Neural cell (in vitro differentiated cells): Measurements from ENCODE around the gene GPSM1.

Experiments used
- EP300 ChIP-seq: fragments of 450-650 bp; conservative IDR thresholded peaks from 2 replicates; pipeline ENCODE4 v1.6.1; 2014; ENCODE audit warnings: antibody characterized with exemption, mild to moderate bottlenecking, moderate library complexity; ENCODE audit not compliant: poor library complexity, severe bottlenecking
- EZH2 ChIP-seq: fragments of 200-600, 300-800 bp; shearing (Covaris generic), sonication (generic); IDR thresholded peaks from 2 replicates; pipeline ENCODE4 v1.6.1; 2014; ENCODE audit warnings: antibody characterized with exemption, low read length, borderline replicate concordance, mild to moderate bottlenecking; ENCODE audit not compliant: insufficient read depth, poor library complexity, severe bottlenecking
- POLR2AphosphoS5 ChIP-seq: IDR thresholded peaks from 2 replicates; pipeline ENCODE4 v1.6.1; 2012
- SMC3 ChIP-seq: fragments of 450-650 bp; conservative IDR thresholded peaks from 2 replicates; pipeline ENCODE4 v1.6.1; 2014; ENCODE audit warnings: antibody characterized with exemption, mild to moderate bottlenecking, moderate library complexity; ENCODE audit not compliant: poor library complexity
- TF ChIP-seq, protein P1 (sequence below): fragments of 450-650 bp; IDR thresholded peaks from 2 replicates; pipeline ENCODE4 v1.5.1; 2014; ENCODE audit warnings: antibody characterized with exemption, mild to moderate bottlenecking, moderate library complexity; ENCODE audit not compliant: poor library complexity, severe bottlenecking
- TF ChIP-seq, protein P2 (sequence below): IDR thresholded peaks from 2 replicates; pipeline ENCODE4 v1.6.1; 2012; ENCODE audit warnings: borderline replicate concordance

DNA sequence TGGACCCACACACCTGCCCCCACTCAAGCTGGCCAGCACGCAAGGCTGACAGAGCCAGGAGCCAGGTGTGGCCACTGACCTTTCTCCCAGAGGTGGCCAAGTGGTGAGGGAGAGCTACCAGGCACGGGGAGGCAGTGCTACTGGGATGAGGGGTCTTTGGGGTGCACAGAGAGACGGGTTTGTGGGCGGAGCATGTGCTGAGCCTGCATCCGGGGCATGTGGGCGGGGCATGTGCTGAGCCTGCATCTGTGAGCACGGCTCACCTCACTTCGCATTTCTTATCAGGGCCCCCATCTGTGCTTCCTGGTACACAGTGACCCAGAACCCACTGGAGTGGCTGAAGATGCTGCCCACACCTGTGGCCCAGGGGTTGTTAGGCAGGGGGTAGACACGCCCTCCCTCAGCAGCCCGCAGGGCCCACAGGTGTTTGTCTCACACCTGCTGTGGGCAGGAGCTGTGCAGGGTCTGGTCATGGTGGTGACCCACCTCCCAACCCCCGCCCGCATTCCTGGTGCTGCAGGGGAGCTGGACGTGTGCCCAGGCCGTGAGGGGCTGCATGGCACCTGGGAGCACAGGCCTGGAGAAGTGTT is 45.0 kb upstream of the GPSM1 start:
- TF ChIP-seq, protein P1, sequence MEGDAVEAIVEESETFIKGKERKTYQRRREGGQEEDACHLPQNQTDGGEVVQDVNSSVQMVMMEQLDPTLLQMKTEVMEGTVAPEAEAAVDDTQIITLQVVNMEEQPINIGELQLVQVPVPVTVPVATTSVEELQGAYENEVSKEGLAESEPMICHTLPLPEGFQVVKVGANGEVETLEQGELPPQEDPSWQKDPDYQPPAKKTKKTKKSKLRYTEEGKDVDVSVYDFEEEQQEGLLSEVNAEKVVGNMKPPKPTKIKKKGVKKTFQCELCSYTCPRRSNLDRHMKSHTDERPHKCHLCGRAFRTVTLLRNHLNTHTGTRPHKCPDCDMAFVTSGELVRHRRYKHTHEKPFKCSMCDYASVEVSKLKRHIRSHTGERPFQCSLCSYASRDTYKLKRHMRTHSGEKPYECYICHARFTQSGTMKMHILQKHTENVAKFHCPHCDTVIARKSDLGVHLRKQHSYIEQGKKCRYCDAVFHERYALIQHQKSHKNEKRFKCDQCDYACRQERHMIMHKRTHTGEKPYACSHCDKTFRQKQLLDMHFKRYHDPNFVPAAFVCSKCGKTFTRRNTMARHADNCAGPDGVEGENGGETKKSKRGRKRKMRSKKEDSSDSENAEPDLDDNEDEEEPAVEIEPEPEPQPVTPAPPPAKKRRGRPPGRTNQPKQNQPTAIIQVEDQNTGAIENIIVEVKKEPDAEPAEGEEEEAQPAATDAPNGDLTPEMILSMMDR = no peak
- TF ChIP-seq EZH2 = no peak
- no peak for TF ChIP-seq EP300
- no peak for TF ChIP-seq POLR2AphosphoS5
- TF ChIP-seq SMC3 = no peak
- TF ChIP-seq, protein P2, sequence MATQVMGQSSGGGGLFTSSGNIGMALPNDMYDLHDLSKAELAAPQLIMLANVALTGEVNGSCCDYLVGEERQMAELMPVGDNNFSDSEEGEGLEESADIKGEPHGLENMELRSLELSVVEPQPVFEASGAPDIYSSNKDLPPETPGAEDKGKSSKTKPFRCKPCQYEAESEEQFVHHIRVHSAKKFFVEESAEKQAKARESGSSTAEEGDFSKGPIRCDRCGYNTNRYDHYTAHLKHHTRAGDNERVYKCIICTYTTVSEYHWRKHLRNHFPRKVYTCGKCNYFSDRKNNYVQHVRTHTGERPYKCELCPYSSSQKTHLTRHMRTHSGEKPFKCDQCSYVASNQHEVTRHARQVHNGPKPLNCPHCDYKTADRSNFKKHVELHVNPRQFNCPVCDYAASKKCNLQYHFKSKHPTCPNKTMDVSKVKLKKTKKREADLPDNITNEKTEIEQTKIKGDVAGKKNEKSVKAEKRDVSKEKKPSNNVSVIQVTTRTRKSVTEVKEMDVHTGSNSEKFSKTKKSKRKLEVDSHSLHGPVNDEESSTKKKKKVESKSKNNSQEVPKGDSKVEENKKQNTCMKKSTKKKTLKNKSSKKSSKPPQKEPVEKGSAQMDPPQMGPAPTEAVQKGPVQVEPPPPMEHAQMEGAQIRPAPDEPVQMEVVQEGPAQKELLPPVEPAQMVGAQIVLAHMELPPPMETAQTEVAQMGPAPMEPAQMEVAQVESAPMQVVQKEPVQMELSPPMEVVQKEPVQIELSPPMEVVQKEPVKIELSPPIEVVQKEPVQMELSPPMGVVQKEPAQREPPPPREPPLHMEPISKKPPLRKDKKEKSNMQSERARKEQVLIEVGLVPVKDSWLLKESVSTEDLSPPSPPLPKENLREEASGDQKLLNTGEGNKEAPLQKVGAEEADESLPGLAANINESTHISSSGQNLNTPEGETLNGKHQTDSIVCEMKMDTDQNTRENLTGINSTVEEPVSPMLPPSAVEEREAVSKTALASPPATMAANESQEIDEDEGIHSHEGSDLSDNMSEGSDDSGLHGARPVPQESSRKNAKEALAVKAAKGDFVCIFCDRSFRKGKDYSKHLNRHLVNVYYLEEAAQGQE = no peak
